Endothelial cell of umbilical vein (primary cell): ENCODE measurements around the gene ACP5. TPM values are rescaled to one million over a fixed set of nuclear protein-coding genes. Genes with fewer than 3 reads are reported as not detected.

ENCODE experiments used
- BruUV-seq: library from RNA; stranded (reverse); fragments of 400-500 nt; replicated peaks from 2 replicates; lab custom pipeline; 2021; lab: Mats Ljungman, UMichigan
- CTCF ChIA-PET: fragments of 300-600, 350-600 bp; sonication (Branson Sonifier 250); formaldehyde crosslinking; loops from one replicate; lab custom pipeline; 2021; ENCODE audit warnings: antibody characterized with exemption, inconsistent platforms; lab: Charles Lee
- POLR2A ChIA-PET: fragments of 300-600, 350-600 bp; sonication (Branson Sonifier 250); formaldehyde crosslinking; loops from one replicate; lab custom pipeline; 2021; ENCODE audit warnings: antibody characterized with exemption, inconsistent platforms; lab: Charles Lee
- DNase-seq: peaks from one replicate; pipeline ENCODE4 v3.0.0-alpha.2; 2011; ENCODE audit warnings: low read depth, low spot score
- FAIRE-seq: peaks from 2 replicates; lab custom pipeline; 2011; peaks lifted over from hg19 to GRCh38; lab: Jason Lieb, UNC
- H2AFZ ChIP-seq: 2 replicates; pipeline ENCODE4 v1.6.0; 2012; ENCODE audit warnings: low read depth, low read length, control low read depth, inconsistent platforms
- H3K27ac ChIP-seq: 2 replicates; pipeline ENCODE4 v1.5.1; 2011; ENCODE audit warnings: low read depth, mild to moderate bottlenecking, control low read depth, low read length, moderate library complexity; ENCODE audit not compliant: insufficient read depth
- H3K27me3 ChIP-seq, 2 experiments: 2 replicates each; pipeline versions ENCODE4 v1.6.0 to v1.6.1; 2011; ENCODE audit warnings: low read length in 2 of 2, mixed read lengths in 1 of 2; ENCODE audit not compliant: control insufficient read depth in 2 of 2, insufficient read depth in 2 of 2
- H3K36me3 ChIP-seq, 2 experiments: 2 replicates in 1 of 2; 3 replicates in 1 of 2; pipeline ENCODE4 v1.5.1; 2011; ENCODE audit warnings: low read length in 2 of 2, mild to moderate bottlenecking in 1 of 2, moderate library complexity in 1 of 2; ENCODE audit not compliant: control insufficient read depth in 2 of 2, insufficient read depth in 2 of 2; ENCODE audit errors: extremely low read depth in 1 of 2
- H3K4me1 ChIP-seq: 3 replicates; pipeline ENCODE4 v1.5.1; 2011; ENCODE audit warnings: mild to moderate bottlenecking, low read length; ENCODE audit not compliant: control insufficient read depth, insufficient read depth; ENCODE audit errors: extremely low read depth
- H3K4me2 ChIP-seq: 2 replicates; pipeline ENCODE4 v1.6.1; 2011; ENCODE audit warnings: low read length, control low read depth, mixed read lengths; ENCODE audit not compliant: insufficient read depth
- H3K4me3 ChIP-seq, 3 experiments: fragments of 200-600 bp in 1 of 3; sonication (generic), shearing (Covaris generic) in 1 of 3; replicated peaks in 1 of 3; 2 replicates each; pipeline ENCODE4 v1.5.1; 2011 to 2016; ENCODE audit warnings: control low read depth in 3 of 3, low read length in 3 of 3, mild to moderate bottlenecking in 2 of 3, inconsistent platforms in 1 of 3, low read depth in 1 of 3, moderate library complexity in 1 of 3; ENCODE audit not compliant: insufficient read depth in 1 of 3
- H3K79me2 ChIP-seq: 2 replicates; pipeline ENCODE4 v1.6.0; 2012; ENCODE audit warnings: low read length, inconsistent platforms; ENCODE audit not compliant: control insufficient read depth, insufficient read depth
- H3K9ac ChIP-seq: replicated peaks from 2 replicates; pipeline ENCODE3; 2011; ENCODE audit warnings: low read length, control low read depth; ENCODE audit not compliant: insufficient read depth; ENCODE audit errors: extremely low read depth
- H3K9me1 ChIP-seq: replicated peaks from 3 replicates; pipeline ENCODE4 v1.6.0; 2011; ENCODE audit warnings: mild to moderate bottlenecking, low read length; ENCODE audit not compliant: control insufficient read depth, insufficient read depth; ENCODE audit errors: extremely low read depth
- H3K9me3 ChIP-seq: replicated peaks from 2 replicates; pipeline ENCODE4 v1.5.1; 2012; ENCODE audit warnings: low read length, inconsistent platforms; ENCODE audit not compliant: control insufficient read depth, insufficient read depth
- H4K20me1 ChIP-seq: replicated peaks from 2 replicates; pipeline ENCODE3; 2011; ENCODE audit warnings: mild to moderate bottlenecking, low read length; ENCODE audit not compliant: control insufficient read depth, insufficient read depth; ENCODE audit errors: extremely low read depth
- CTCF ChIP-seq, 2 donors: IDR thresholded peaks; 1 replicate in 1 of 2; 2 replicates in 1 of 2; pipeline ENCODE4 v1.5.1; 2011; ENCODE audit warnings: low read length in 2 of 2, mild to moderate bottlenecking in 2 of 2, moderate library complexity in 2 of 2, control low read depth in 1 of 2, inconsistent platforms in 1 of 2, low read depth in 1 of 2; ENCODE audit not compliant: insufficient read depth in 1 of 2; ENCODE audit errors: extremely low read depth in 1 of 2
- EZH2 ChIP-seq: IDR thresholded peaks from 2 replicates; pipeline ENCODE4 v1.6.1; 2012; ENCODE audit warnings: borderline replicate concordance, low read depth, mild to moderate bottlenecking, moderate library complexity, low read length, inconsistent platforms; ENCODE audit not compliant: severe bottlenecking
- FOS ChIP-seq: IDR thresholded peaks from 2 replicates; pipeline ENCODE4 v1.6.1; 2011; ENCODE audit warnings: mild to moderate bottlenecking, low read length, moderate library complexity, borderline replicate concordance; ENCODE audit not compliant: insufficient read depth
- GATA2 ChIP-seq: IDR thresholded peaks from 2 replicates; pipeline ENCODE4 v1.7.0; 2011; ENCODE audit warnings: low read depth, mild to moderate bottlenecking, moderate library complexity, mixed read lengths, low read length; ENCODE audit not compliant: insufficient read length, insufficient read depth
- JUN ChIP-seq: IDR thresholded peaks from 2 replicates; pipeline ENCODE4 v1.6.1; 2011; ENCODE audit warnings: borderline replicate concordance, low read depth; ENCODE audit not compliant: insufficient read length, insufficient read depth
- MAX ChIP-seq: IDR thresholded peaks from 2 replicates; pipeline ENCODE4 v1.6.1; 2011; ENCODE audit not compliant: insufficient read depth, insufficient read length
- MYC ChIP-seq: IDR thresholded peaks from one replicate; pipeline ENCODE4 v1.6.1; 2011; ENCODE audit warnings: mild to moderate bottlenecking, low read depth, low read length
- POLR2A ChIP-seq: IDR thresholded peaks from 2 replicates; pipeline ENCODE4 v1.6.1; 2012; ENCODE audit warnings: low read depth, mild to moderate bottlenecking, control low read depth, low read length
- POLR2AphosphoS5 ChIP-seq: IDR thresholded peaks from 2 replicates; pipeline ENCODE4 v1.6.1; 2012; ENCODE audit warnings: low read depth, mild to moderate bottlenecking, control low read depth, low read length, moderate library complexity; ENCODE audit not compliant: insufficient read depth
- dilution Hi-C: fragments of 300-500 bp; cut with MboI; formaldehyde crosslinking; loops from one replicate; pipeline ENCODE4 v1.15.0; 2019; ENCODE audit warnings: low sequenced_read_pairs; ENCODE audit not compliant: extremely low pct_ligation_motif_present
- intact Hi-C: fragments of 100-400 bp; cut with micrococcal nuclease; formaldehyde crosslinking; loops from one replicate; pipeline ENCODE4 v1.10.0; 2022
- polyA plus RNA-seq, 4 experiments: library from polyadenylated mRNA; depleted of rRNA in 3 of 4; stranded (reverse) in 3 of 4; unstranded in 1 of 4; fragments of >200 nt; gene quantifications; 2 replicates each; pipeline versions ENCODE4 v1.2.1 to v1.2.3, GENCODE V29; 2011 to 2012; ENCODE audit warnings: missing spikeins in 1 of 4
- total RNA-seq: library from RNA; stranded (reverse); gene quantifications from 2 replicates; pipeline ENCODE4 v1.2.3, GENCODE V29; 2021

ACP5 gene
- total and polyA plus RNA-seq, 2 donors (not counting 3 experiments of a cell fraction or from before 2014, with no cell fraction given), result 1.3 TPM; not detected in 1

GRCh38 chr19:11555246-11555645 lies 22.2 kb downstream of the ACP5 start:
- FAIRE-seq (no peak), DNase-seq (no peak)
- peaks cover 9% of the 10 kb centered on the region for H3K4me1 ChIP-seq
- ChIA-PET POLR2A (no interaction called here), CTCF (no interaction called here)
- H3K9me1 ChIP-seq, result no peaks in the 10 kb centered on the region
- peaks cover 0 to 20% of the 10 kb centered on the region in 2 experiments for H3K36me3 ChIP-seq
- H3K79me2 ChIP-seq, result peaks cover 24% of the 10 kb centered on the region
- dilution Hi-C loops (no loop called here), intact Hi-C loops (no loop called here)
- H3K4me3 ChIP-seq, result no peak overlapping the region
- H3K4me2 ChIP-seq, result no peak overlapping the region
- TF ChIP-seq FOS (no peak), CTCF (IDR thresholded peaks at IDR 0.05; ENCODE audit: extremely low read depth in 1 of 2, insufficient read depth in 1 of 2, low read depth in 1 of 2, low read length in 2 of 2) (no peak), MYC (no peak), EZH2 (no peak), JUN (no peak), POLR2A (no peak), GATA2 (no peak), MAX (no peak), POLR2AphosphoS5 (no peak)
- no peak overlapping the region for H2AFZ ChIP-seq
- H4K20me1 ChIP-seq, result no peaks in the 10 kb centered on the region
- no peak overlapping the region for H3K9ac ChIP-seq
- no peaks in the 10 kb centered on the region for H3K27me3 ChIP-seq
- BruUV-seq, result no TSS peak
- H3K27ac ChIP-seq, result no peak overlapping the region
- H3K9me3 ChIP-seq, result no peaks in the 10 kb centered on the region
